Measurements from ENCODE around the gene MICU2.
"Not testable (repeated sequence)": the region's sequence is repeated elsewhere in the genome, so short reads cannot be mapped to it uniquely, and the experiment has no call there.

Gene MICU2

DNA sequence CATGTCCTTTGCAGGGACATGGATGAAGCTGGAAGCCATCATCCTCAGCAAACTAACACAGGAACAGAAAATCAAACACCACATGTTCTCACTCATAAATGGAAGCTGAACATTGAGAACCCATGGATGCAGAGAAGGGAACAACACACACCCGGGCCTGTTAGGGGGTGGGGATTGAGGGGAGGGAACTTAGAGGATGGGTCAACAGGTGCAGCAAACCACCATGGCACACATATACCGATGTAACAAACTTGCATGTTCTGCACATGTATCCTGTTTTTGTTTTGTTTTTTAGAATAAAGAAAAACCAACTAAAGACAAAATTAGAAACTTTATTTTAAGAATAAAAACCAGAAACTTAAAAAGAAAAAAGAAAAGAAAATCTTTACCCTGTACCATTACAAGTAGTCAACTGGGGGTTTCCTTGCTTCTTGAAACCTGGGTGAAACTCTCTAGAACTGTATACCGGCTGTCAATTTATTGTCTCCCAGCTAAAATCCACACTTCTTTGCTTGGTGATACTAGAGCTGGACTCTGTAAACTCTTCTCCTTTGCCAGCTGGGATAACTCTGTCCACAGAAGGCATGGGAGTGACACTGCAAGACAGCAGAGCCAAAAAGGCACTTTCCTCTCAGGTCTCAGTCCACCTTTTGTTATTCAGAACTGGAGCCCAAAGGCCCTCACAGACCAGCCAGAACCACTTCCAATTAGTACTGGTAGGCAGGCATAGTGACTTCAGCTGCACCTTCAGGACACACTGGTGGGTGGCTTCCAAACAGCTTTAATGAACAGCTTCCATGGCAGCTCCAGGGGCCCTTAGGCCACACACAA is 9.0 kb downstream of the MICU2 start:
- no peak for DNase-seq

DNA sequence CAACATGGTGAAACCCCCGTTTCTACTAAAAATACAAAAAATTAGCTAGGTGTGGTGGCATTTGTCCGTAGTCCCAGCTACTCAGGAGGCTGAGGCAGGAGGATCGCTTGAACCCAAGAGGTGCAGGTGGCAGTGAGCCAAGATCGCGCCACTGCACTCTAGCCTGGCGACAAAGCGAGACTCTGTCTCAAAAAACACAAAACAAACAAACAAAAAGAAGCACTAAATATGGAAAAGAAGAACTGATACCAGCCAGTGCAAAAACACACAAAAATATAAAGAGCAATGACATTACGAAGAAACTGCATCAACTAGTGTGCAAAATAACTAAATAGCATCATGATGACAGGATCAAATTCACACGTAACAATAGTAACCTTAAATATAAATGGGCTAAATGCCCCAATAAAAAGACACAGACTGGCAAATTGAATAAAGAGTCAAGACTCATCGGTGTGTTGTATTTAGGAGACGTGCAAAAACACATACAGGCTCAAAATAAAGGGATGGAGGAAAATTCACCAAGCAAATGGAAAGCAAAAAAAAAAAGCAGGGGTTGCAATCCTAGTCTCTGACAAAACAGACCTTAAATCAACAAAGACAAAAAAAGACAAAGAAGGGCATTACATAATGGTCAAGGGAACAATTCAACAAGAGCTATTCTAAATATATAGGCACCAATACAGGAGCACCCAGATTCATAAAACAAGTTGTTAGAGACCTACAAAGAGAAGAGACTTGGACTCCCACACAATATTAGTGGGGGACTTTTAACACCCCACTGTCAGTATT is 13.1 kb downstream of the MICU2 start:
- DNase-seq, result not testable (repeated sequence)

DNA sequence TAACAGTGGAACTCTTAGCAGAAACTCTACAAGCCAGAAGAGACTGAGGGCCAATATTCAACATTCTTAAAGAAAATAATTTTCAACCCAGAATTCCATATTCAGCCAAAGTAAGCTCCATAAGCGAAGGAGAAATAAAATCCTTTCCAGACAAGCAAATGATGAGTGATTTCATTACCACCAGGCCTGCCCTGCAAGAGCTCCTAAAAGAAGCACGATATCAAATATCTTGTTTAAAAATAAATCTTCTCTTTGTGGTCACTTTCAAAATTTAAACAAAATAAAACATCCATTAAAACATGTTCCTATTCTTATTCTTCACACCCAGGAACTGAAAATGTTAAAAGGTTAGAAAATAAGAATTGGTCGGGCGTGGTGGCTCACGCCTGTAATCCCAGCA is 13.7 kb downstream of the MICU2 start:
- DNase-seq, result no peak

GRCh38 chr13:21589510-21589909 is 14.5 kb downstream of the MICU2 start:
- DNase-seq, result not testable (repeated sequence)

- not testable (repeated sequence) for DNase-seq
Observed at GRCh38 chr13:21588411-21588810, 15.6 kb downstream of the MICU2 start.

GRCh38 chr13:21584973-21585592 is 18.9 kb downstream of the MICU2 start:
- no peak for DNase-seq

- no peak for DNase-seq
Observed at GRCh38 chr13:21583478-21583877, 20.5 kb downstream of the MICU2 start.

DNA sequence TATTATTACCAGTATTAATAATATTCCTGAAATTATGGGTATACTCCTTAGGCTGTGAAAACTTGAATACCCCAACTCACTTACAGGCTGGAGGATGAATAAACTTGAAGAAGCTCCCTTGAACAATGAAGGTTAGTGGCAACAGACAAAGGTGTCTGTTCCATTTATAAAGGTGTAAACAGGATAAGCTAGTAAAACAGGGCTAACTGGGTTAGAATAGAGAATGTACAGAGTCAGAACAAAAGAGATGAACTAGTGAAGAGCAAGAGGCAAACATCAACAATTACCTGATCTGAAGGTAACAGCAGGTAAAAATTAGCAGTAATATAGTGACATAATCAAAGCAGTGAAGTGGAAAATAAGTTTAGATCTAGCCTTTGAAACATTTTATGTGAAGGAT is 23.2 kb downstream of the MICU2 start:
- no peak for DNase-seq

- no peak for DNase-seq
Observed at GRCh38 chr13:21579754-21580316, 24.1 kb downstream of the MICU2 start.

- DNase-seq, result no peak
Observed at GRCh38 chr13:21578748-21579147, 25.2 kb downstream of the MICU2 start.

- no peak for DNase-seq
Observed at GRCh38 chr13:21576426-21576825, 27.5 kb downstream of the MICU2 start.

GRCh38 chr13:21573920-21574712 is 29.9 kb downstream of the MICU2 start:
- no peak for DNase-seq

DNA sequence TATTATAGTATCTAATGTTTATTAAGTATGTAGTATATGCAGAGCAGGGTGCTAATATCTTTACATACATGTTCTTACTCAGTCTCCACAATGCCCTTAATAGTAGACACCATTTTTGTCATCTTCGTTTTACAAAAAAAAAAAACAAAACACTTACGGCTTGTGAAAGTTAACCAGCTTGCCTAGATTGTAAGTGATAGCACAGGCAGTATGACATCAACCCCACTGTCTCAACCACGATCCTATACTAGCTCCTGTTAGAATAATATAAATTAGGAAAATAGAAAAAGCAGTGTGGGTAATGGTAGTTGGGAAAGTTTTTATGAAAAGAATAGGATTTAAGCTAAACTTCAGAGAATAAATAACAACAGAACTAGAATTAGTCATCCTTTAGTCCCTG is 34.3 kb downstream of the MICU2 start:
- DNase-seq, result no peak

GRCh38 chr13:21568854-21569253 is 35.1 kb downstream of the MICU2 start:
- no peak for DNase-seq

GRCh38 chr13:21567714-21568113 is 36.3 kb downstream of the MICU2 start:
- DNase-seq, result no peak

- no peak for DNase-seq
Observed at GRCh38 chr13:21557995-21558394, 46.0 kb downstream of the MICU2 start.

DNA sequence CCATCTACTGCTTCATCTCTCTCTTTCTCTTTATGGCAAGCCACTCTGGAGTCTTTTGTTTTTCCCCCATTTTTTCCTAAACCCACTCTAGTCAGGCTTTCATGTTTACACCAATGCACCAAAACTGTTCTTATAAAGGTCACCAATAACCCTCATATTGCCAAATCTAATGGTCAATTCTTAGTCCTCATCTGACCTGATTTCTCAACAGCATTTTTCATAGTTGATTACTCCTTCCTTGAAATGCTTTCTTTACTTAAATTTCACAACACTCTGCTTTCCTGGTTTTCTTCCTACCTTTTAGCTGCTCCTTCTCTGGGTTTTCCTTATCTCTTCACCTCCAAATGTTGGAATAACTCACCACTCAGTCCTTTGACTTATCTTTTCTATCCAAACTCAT is 47.9 kb downstream of the MICU2 start:
- DNase-seq, result no peak

GRCh38 chr13:21553261-21553660 is 50.7 kb downstream of the MICU2 start:
- not testable (repeated sequence) for DNase-seq

DNA sequence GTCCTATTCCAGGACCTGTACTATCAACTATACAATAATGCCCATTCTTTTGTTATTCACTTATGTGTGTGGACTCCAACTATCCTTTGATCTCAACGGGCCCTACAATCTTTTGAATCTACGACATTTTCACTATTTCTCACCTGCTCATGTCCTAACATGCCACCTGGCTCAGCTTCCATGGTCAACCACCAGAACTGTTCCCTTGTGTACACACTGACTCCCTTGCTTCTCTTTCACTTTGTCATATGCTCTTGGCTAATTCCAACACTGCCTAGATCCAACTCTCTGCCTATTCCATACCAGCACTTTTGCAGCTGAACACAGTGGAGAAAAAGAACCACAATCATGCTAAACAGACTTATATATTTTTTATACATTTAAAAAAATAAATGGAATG is 53.1 kb downstream of the MICU2 start:
- DNase-seq, result no peak

DNA sequence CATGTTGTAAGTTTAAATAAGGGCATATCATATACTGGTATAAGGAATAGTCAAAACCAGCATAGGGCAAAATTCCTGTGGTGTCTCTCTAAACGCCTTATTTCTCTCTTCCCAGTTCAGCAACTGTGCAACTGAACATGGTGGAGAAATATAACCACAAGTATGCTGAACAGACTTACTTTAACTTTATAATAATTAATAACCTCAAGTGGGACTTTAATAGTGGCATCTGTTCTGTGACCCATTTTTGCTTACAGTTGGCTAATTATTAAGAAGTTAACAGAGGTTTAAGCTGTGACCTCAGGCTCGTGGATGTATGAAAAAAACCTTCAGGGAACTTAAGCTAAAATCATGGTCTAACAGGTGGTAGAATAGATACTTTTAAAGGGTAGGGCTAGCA is 54.3 kb downstream of the MICU2 start:
- DNase-seq, result no peak

- no peak for DNase-seq
Observed at GRCh38 chr13:21548577-21548976, 55.4 kb downstream of the MICU2 start.

GRCh38 chr13:21546372-21546771 is 57.6 kb downstream of the MICU2 start:
- DNase-seq, result no peak

GRCh38 chr13:21544515-21544914 is 59.5 kb downstream of the MICU2 start:
- DNase-seq, result no peak
